CD8-positive, alpha-beta memory T cell (primary cell): ENCODE data around the gene LACC1. TPM values are rescaled to one million over a fixed set of nuclear protein-coding genes. Genes with fewer than 3 reads are reported as not detected.

Experiments
- CTCF ChIA-PET: fragments of 350-600 bp; sonication (Branson Sonifier 250); formaldehyde crosslinking; loops from one replicate; lab custom pipeline; 2021; ENCODE audit warnings: antibody characterized with exemption; lab: Charles Lee
- POLR2A ChIA-PET: fragments of 350-600 bp; sonication (Branson Sonifier 250); formaldehyde crosslinking; loops from one replicate; lab custom pipeline; 2021; ENCODE audit warnings: antibody characterized with exemption; lab: Charles Lee
- DNase-seq, 5 donors: peaks; one replicate each; pipeline versions ENCODE4 v3.0.0 to v3.0.0-alpha.2; 2020 to 2022; ENCODE audit warnings: mixed read lengths in 1 of 5
- H3K27ac ChIP-seq: one replicate; pipeline ENCODE4 v1.7.0; 2013; ENCODE audit warnings: low read depth, mild to moderate bottlenecking, low read length, moderate library complexity
- H3K27me3 ChIP-seq: 2 replicates; pipeline ENCODE4 v1.7.0; 2013; ENCODE audit warnings: low read length, mild to moderate bottlenecking; ENCODE audit not compliant: insufficient read depth, poor library complexity, severe bottlenecking
- H3K36me3 ChIP-seq: 2 replicates; pipeline ENCODE4 v1.7.0; 2013; ENCODE audit warnings: mild to moderate bottlenecking, low read length, moderate library complexity; ENCODE audit not compliant: insufficient read depth
- H3K4me1 ChIP-seq: 2 replicates; pipeline ENCODE4 v1.7.0; 2013; ENCODE audit warnings: mild to moderate bottlenecking, low read length, moderate library complexity; ENCODE audit not compliant: insufficient read depth
- H3K4me3 ChIP-seq: 2 replicates; pipeline ENCODE4 v1.7.0; 2013; ENCODE audit warnings: mild to moderate bottlenecking, low read length
- H3K9me3 ChIP-seq: 2 replicates; pipeline ENCODE4 v1.7.0; 2013; ENCODE audit warnings: mild to moderate bottlenecking, low read length
- H3K27ac Mint-ChIP-seq, 8 donors: one replicate each; pipeline ENCODE4 v1.8.0; 2020 to 2021; ENCODE audit warnings: mixed read lengths in 8 of 8, mild to moderate bottlenecking in 6 of 8, inconsistent platforms in 3 of 8, moderate library complexity in 3 of 8
- H3K27me3 Mint-ChIP-seq, 2 donors: one replicate each; pipeline ENCODE4 v1.8.0; 2020 to 2021; ENCODE audit warnings: mixed read lengths in 2 of 2, mild to moderate bottlenecking in 1 of 2, moderate library complexity in 1 of 2
- H3K36me3 Mint-ChIP-seq, 3 donors: one replicate each; pipeline ENCODE4 v1.8.0; 2020 to 2021; ENCODE audit warnings: mixed read lengths in 3 of 3, inconsistent platforms in 1 of 3, mild to moderate bottlenecking in 1 of 3
- H3K4me1 Mint-ChIP-seq, 3 donors: one replicate each; pipeline ENCODE4 v1.8.0; 2020 to 2021; ENCODE audit warnings: mixed read lengths in 3 of 3, inconsistent platforms in 1 of 3, mild to moderate bottlenecking in 1 of 3
- H3K4me3 Mint-ChIP-seq, 7 donors: one replicate each; pipeline ENCODE4 v1.8.0; 2020 to 2021; ENCODE audit warnings: mixed read lengths in 7 of 7, mild to moderate bottlenecking in 6 of 7, moderate library complexity in 4 of 7, inconsistent platforms in 2 of 7
- H3K9me3 Mint-ChIP-seq, 5 donors: one replicate each; pipeline ENCODE4 v1.8.0; 2020 to 2022; ENCODE audit warnings: mixed read lengths in 5 of 5, mild to moderate bottlenecking in 3 of 5, moderate library complexity in 2 of 5, inconsistent platforms in 1 of 5
- polyA plus RNA-seq: library from polyadenylated mRNA; unstranded; fragments of 300-500 nt; fragmentation: Illumina TruSeq; gene quantifications from one replicate; pipeline ENCODE4 v1.2.3, GENCODE V29; 2021
- total RNA-seq, 2 experiments: library from RNA; stranded (reverse); gene quantifications; one replicate each; pipeline ENCODE4 v1.2.3, GENCODE V29; 2021

The LACC1 gene
- total and polyA plus RNA-seq, 3 experiments from 2014 or later: 1.7 to 7.0 (median 4.6) TPM

GRCh38 chr13:43915451-43915850 is 35.7 kb downstream of the LACC1 start:
- Histone ChIP-seq H3K27ac (no peak overlapping the region), H3K9me3 (no peaks in the 10 kb centered on the region), H3K27me3 (no peaks in the 10 kb centered on the region), H3K4me3 (no peak overlapping the region), H3K36me3 (no peaks in the 10 kb centered on the region), H3K4me1 (no peaks in the 10 kb centered on the region)
- no peaks in the 10 kb centered on the region for H3K4me1 Mint-ChIP-seq
- DNase-seq: no peak
- H3K9me3 Mint-ChIP-seq: no peaks in the 10 kb centered on the region
- CTCF ChIA-PET: interaction anchor here (3.9 kb wide), 1 partner anchor 10 kb away, joined by 11 read pairs; no protein-coding TSS in a partner anchor
- H3K27ac Mint-ChIP-seq: no peak overlapping the region
- H3K36me3 Mint-ChIP-seq: no peaks in the 10 kb centered on the region
- POLR2A ChIA-PET: interaction anchor here (0.6 kb wide), 1 partner anchor 10 kb away, joined by 4 read pairs; no protein-coding TSS in a partner anchor
- H3K4me3 Mint-ChIP-seq: no peak overlapping the region
- peaks cover 4 to 16% of the 10 kb centered on the region in 2 donors for H3K27me3 Mint-ChIP-seq

GRCh38 chr13:43916828-43917227 is 37.1 kb downstream of the LACC1 start:
- DNase-seq: no peak
- Mint-ChIP-seq H3K9me3 (no peaks in the 10 kb centered on the region), H3K4me3 (no peak overlapping the region), H3K27me3 (peaks cover 8 to 20% of the 10 kb centered on the region in 2 donors), H3K27ac (no peak overlapping the region), H3K36me3 (no peaks in the 10 kb centered on the region), H3K4me1 (no peaks in the 10 kb centered on the region)
- H3K36me3 ChIP-seq: no peaks in the 10 kb centered on the region
- H3K9me3 ChIP-seq: no peaks in the 10 kb centered on the region
- no peaks in the 10 kb centered on the region for H3K4me1 ChIP-seq
- POLR2A ChIA-PET: no interaction called here
- CTCF ChIA-PET: interaction anchor here (3.9 kb wide), 1 partner anchor 11 kb away, joined by 11 read pairs; no protein-coding TSS in a partner anchor
- H3K4me3 ChIP-seq: no peak overlapping the region
- no peaks in the 10 kb centered on the region for H3K27me3 ChIP-seq
- no peak overlapping the region for H3K27ac ChIP-seq

GRCh38 chr13:43918636-43919035 is 38.9 kb downstream of the LACC1 start:
- CTCF ChIA-PET: no interaction called here
- H3K36me3 Mint-ChIP-seq: no peaks in the 10 kb centered on the region
- POLR2A ChIA-PET: no interaction called here
- H3K4me1 ChIP-seq: no peaks in the 10 kb centered on the region
- no peak for DNase-seq
- no peaks in the 10 kb centered on the region for H3K9me3 ChIP-seq
- H3K9me3 Mint-ChIP-seq: no peaks in the 10 kb centered on the region
- no peaks in the 10 kb centered on the region for H3K4me1 Mint-ChIP-seq
- H3K27me3 Mint-ChIP-seq: peaks cover 8 to 9% of the 10 kb centered on the region in 2 donors
- H3K4me3 Mint-ChIP-seq: no peak overlapping the region
- no peak overlapping the region for H3K4me3 ChIP-seq
- no peak overlapping the region for H3K27ac Mint-ChIP-seq
- no peaks in the 10 kb centered on the region for H3K27me3 ChIP-seq
- no peak overlapping the region for H3K27ac ChIP-seq
- no peaks in the 10 kb centered on the region for H3K36me3 ChIP-seq

GRCh38 chr13:43920965-43921674 is 41.4 kb downstream of the LACC1 start:
- Histone ChIP-seq H3K27me3 (no peaks in the 10 kb centered on the region), H3K4me3 (no peak overlapping the region), H3K27ac (no peak overlapping the region), H3K4me1 (no peaks in the 10 kb centered on the region), H3K9me3 (no peaks in the 10 kb centered on the region), H3K36me3 (no peaks in the 10 kb centered on the region)
- no peak for DNase-seq
- Mint-ChIP-seq H3K36me3 (no peaks in the 10 kb centered on the region), H3K27ac (no peak overlapping the region), H3K4me1 (no peaks in the 10 kb centered on the region), H3K27me3 (peaks cover 10 to 18% of the 10 kb centered on the region in 2 donors), H3K4me3 (no peak overlapping the region), H3K9me3 (no peaks in the 10 kb centered on the region)
- ChIA-PET POLR2A (no interaction called here), CTCF (no interaction called here)

GRCh38 chr13:43924549-43925245 is 45.0 kb downstream of the LACC1 start:
- H3K27ac ChIP-seq: no peak overlapping the region
- no peaks in the 10 kb centered on the region for H3K4me1 Mint-ChIP-seq
- ChIA-PET POLR2A (no interaction called here), CTCF (no interaction called here)
- H3K27me3 Mint-ChIP-seq: peaks cover 7 to 18% of the 10 kb centered on the region in 2 donors
- no peaks in the 10 kb centered on the region for H3K9me3 ChIP-seq
- DNase-seq: no peak
- no peaks in the 10 kb centered on the region for H3K9me3 Mint-ChIP-seq
- H3K36me3 Mint-ChIP-seq: no peaks in the 10 kb centered on the region
- no peaks in the 10 kb centered on the region for H3K36me3 ChIP-seq
- H3K4me1 ChIP-seq: no peaks in the 10 kb centered on the region
- no peak overlapping the region for H3K4me3 ChIP-seq
- H3K27ac Mint-ChIP-seq: no peak overlapping the region
- H3K27me3 ChIP-seq: no peaks in the 10 kb centered on the region
- H3K4me3 Mint-ChIP-seq: no peak overlapping the region

GRCh38 chr13:43929947-43930346 is 50.2 kb downstream of the LACC1 start:
- Histone ChIP-seq H3K4me3 (no peak overlapping the region), H3K27ac (no peak overlapping the region), H3K9me3 (no peaks in the 10 kb centered on the region), H3K27me3 (no peaks in the 10 kb centered on the region), H3K4me1 (no peaks in the 10 kb centered on the region), H3K36me3 (no peaks in the 10 kb centered on the region)
- peaks cover under 1 to 4% of the 10 kb centered on the region in 2 donors for H3K27me3 Mint-ChIP-seq
- H3K4me3 Mint-ChIP-seq: no peak overlapping the region
- no peaks in the 10 kb centered on the region for H3K4me1 Mint-ChIP-seq
- H3K27ac Mint-ChIP-seq: no peak overlapping the region
- CTCF ChIA-PET: no interaction called here
- DNase-seq: no peak
- H3K9me3 Mint-ChIP-seq: no peaks in the 10 kb centered on the region
- H3K36me3 Mint-ChIP-seq: no peaks in the 10 kb centered on the region
- POLR2A ChIA-PET: no interaction called here

GRCh38 chr13:43933378-43933777 is 53.7 kb downstream of the LACC1 start:
- no peaks in the 10 kb centered on the region for H3K9me3 Mint-ChIP-seq
- POLR2A ChIA-PET: no interaction called here
- H3K4me3 Mint-ChIP-seq: no peak overlapping the region

GRCh38 chr13:43934273-43934672 is 54.6 kb downstream of the LACC1 start:
- peaks cover 2 to 9% of the 10 kb centered on the region in 2 donors for H3K27me3 Mint-ChIP-seq
- Histone ChIP-seq H3K4me3 (no peak overlapping the region), H3K9me3 (no peaks in the 10 kb centered on the region), H3K4me1 (no peaks in the 10 kb centered on the region), H3K27ac (no peak overlapping the region), H3K36me3 (no peaks in the 10 kb centered on the region), H3K27me3 (no peaks in the 10 kb centered on the region)
- no peaks in the 10 kb centered on the region for H3K36me3 Mint-ChIP-seq
- DNase-seq: no peak
- ChIA-PET POLR2A (no interaction called here), CTCF (no interaction called here)
- no peak overlapping the region for H3K27ac Mint-ChIP-seq
- H3K9me3 Mint-ChIP-seq: no peaks in the 10 kb centered on the region
- no peaks in the 10 kb centered on the region for H3K4me1 Mint-ChIP-seq
- no peak overlapping the region for H3K4me3 Mint-ChIP-seq

More at GRCh38 chr13:43933378-43933777, 53.7 kb downstream of the LACC1 start:
- no peak overlapping the region for H3K27ac Mint-ChIP-seq
- Histone ChIP-seq H3K27ac (no peak overlapping the region), H3K27me3 (no peaks in the 10 kb centered on the region), H3K4me1 (no peaks in the 10 kb centered on the region), H3K4me3 (no peak overlapping the region), H3K36me3 (no peaks in the 10 kb centered on the region), H3K9me3 (no peaks in the 10 kb centered on the region)
- CTCF ChIA-PET: no interaction called here
- DNase-seq: no peak
- H3K4me1 Mint-ChIP-seq: no peaks in the 10 kb centered on the region
- no peaks in the 10 kb centered on the region for H3K36me3 Mint-ChIP-seq
- H3K27me3 Mint-ChIP-seq: peaks cover 2 to 9% of the 10 kb centered on the region in 2 donors
